ENCODE data around the gene ZSCAN26. TPM values are rescaled to one million over a fixed set of nuclear protein-coding genes. Genes with fewer than 3 reads are reported as not detected.

Gene ZSCAN26
- 10 to 100 TPM in 2 of 4 donors, 1 to 10 TPM in 2; 6.9 to 12.9 (median 10.1) TPM for total RNA-seq
- polyA plus RNA-seq, result 1 to 10 TPM; 4.2 to 8.0 (median 6.4) TPM
- long read RNA-seq, donor 1, partial matches to known transcripts, result 1 of 4 reads
- long read RNA-seq, donor 1, other reads (novel, unspliced or antisense), result 2 of 4 reads
- long read RNA-seq, donor 2, partial matches to known transcripts, result 2 of 7 reads
- long read RNA-seq, donor 2, other reads (novel, unspliced or antisense), result 2 of 7 reads

DNA sequence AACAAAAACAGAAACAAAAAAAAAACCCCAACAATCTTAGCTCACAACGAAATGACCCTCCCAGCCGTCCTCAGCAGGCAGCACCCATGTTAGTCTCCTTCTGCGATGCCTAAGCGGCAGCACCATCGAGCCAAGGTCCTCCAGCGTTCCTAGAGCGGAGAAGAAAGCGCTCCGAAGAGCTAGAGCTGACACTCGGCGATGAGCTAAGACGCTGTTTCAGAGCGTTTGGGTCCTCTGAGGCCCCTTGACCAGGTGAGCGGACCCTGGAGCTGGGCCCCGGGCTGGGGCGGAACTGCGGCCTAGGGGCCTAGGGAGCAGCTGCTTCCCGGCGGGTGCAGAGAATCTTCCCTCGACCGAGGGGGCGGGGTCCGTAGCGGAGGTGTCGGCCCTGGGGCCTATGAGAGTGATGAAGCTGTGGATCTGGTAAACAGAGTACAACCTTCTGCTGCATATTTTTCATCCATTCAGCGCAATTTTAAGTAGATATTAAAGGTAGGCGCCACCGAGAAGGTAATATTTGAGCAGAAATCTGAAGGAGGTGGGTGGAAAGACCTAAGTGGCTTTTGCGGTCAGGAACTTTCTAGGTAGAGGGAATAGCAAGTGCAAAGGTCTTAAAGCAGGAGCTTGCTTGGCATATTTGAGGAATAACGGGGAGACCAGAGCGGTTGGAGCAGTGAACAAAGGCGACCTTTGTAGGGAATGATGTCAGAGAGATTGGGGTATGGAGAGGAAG lies at the start of gene ZSCAN26:
Gene ZSCAN26, plus strand, starts transcription at position 182 of the 733 bp plus-strand sequence. CDS start 4,777 bp downstream, outside the sequence.
- Histone ChIP-seq H3K27me3 (ENCODE audit: insufficient read depth in 3 of 3, low read length in 2 of 3) (no peaks in the 10 kb centered on the region), H3K27ac (peak within 1 kb of the TSS; percentile 78), H3K4me3 (peak within 1 kb of the TSS; percentile 77), H3K9me3 (no peaks in the 10 kb centered on the region), H3K4me1 (peaks cover 27% of the 10 kb centered on the region), H3K36me3 (ENCODE audit: insufficient read depth in 1 of 2, low read depth in 1 of 2) (peaks cover 2 to 13% of the 10 kb centered on the region in 2 donors)
- WGBS, 3 donors, result 1% methylated on average over 32 of the region's 32 CpGs
- peak; percentile 95 to 99 (median 97) for ATAC-seq
- peak; percentile 88 to 93 for DNase-seq
- intact Hi-C loops (cut with DNase I), result loop anchor here (2.0 to 5.0 kb wide), 3 partner anchors 14 to 130 kb away; partner anchors contain the start of gene ZKSCAN4 (in 1 of the 2)
- TF ChIP-seq, protein P1, sequence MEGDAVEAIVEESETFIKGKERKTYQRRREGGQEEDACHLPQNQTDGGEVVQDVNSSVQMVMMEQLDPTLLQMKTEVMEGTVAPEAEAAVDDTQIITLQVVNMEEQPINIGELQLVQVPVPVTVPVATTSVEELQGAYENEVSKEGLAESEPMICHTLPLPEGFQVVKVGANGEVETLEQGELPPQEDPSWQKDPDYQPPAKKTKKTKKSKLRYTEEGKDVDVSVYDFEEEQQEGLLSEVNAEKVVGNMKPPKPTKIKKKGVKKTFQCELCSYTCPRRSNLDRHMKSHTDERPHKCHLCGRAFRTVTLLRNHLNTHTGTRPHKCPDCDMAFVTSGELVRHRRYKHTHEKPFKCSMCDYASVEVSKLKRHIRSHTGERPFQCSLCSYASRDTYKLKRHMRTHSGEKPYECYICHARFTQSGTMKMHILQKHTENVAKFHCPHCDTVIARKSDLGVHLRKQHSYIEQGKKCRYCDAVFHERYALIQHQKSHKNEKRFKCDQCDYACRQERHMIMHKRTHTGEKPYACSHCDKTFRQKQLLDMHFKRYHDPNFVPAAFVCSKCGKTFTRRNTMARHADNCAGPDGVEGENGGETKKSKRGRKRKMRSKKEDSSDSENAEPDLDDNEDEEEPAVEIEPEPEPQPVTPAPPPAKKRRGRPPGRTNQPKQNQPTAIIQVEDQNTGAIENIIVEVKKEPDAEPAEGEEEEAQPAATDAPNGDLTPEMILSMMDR (IDR thresholded peaks at IDR 0.05), result no peak

GRCh38 chr6:28217890-28218289 lies 49.1 kb upstream of the ZSCAN26 start:
- H3K27ac ChIP-seq, result peak overlapping the region; percentile 90
- intact Hi-C loops (cut with DNase I), result loop anchor here in 1 of 2 donors (5.0 kb wide), 1 partner anchor 34 kb away; the partner anchor contains the start of gene ZKSCAN4
- TF ChIP-seq, protein P1 (IDR thresholded peaks at IDR 0.05), result no peak
- DNase-seq (no peak), ATAC-seq (no peak)
- H3K36me3 ChIP-seq (ENCODE audit: insufficient read depth in 1 of 2, low read depth in 1 of 2), result no peaks in the 10 kb centered on the region
- WGBS, 3 donors, result 85 to 95% (median 92%) methylated on average over 12 of the region's 12 CpGs
- H3K9me3 ChIP-seq, result no peaks in the 10 kb centered on the region
- H3K4me1 ChIP-seq, result peaks cover 19% of the 10 kb centered on the region
- H3K27me3 ChIP-seq (ENCODE audit: insufficient read depth in 3 of 3, low read length in 2 of 3), result peaks cover 0 to 29% (median 5%) of the 10 kb centered on the region in 3 donors
- peak overlapping the region; percentile 83 for H3K4me3 ChIP-seq

- DNase-seq, result peak; percentile 86 to 87
- Histone ChIP-seq H3K4me1 (peaks cover 19% of the 10 kb centered on the region), H3K36me3 (ENCODE audit: insufficient read depth in 1 of 2, low read depth in 1 of 2) (no peaks in the 10 kb centered on the region), H3K9me3 (no peaks in the 10 kb centered on the region), H3K27me3 (ENCODE audit: insufficient read depth in 3 of 3, low read length in 2 of 3) (peaks cover 0 to 29% (median 6%) of the 10 kb centered on the region in 3 donors), H3K27ac (peak overlapping the region; percentile 90), H3K4me3 (peak overlapping the region; percentile 83)
- intact Hi-C loops (cut with DNase I), result loop anchor here in 1 of 2 donors (5.0 kb wide), 1 partner anchor 34 kb away; the partner anchor contains the start of gene ZKSCAN4
- TF ChIP-seq, protein P1 (IDR thresholded peaks at IDR 0.05), result no peak
- ATAC-seq, result peak; percentile 94 to 98 (median 95)
- 9 to 11% (median 11%) methylated on average over 50 to 56 of the region's 56 CpGs for WGBS, 3 donors
Observed at GRCh38 chr6:28218312-28219248, 48.4 kb upstream of the ZSCAN26 start.
